Panc1 (cell line): ENCODE data around the gene FRMD5.

Experiments used
- TCF7L2 ChIP-seq: IDR thresholded peaks from 2 replicates; pipeline ENCODE4 v1.6.1; 2011; ENCODE audit warnings: mild to moderate bottlenecking, low read depth, low read length, inconsistent platforms
- TF ChIP-seq, protein P1 (sequence below), 2 experiments: IDR thresholded peaks; 2 replicates each; pipeline ENCODE4 v1.6.1; 2011 to 2012; ENCODE audit warnings: low read depth in 2 of 2, control low read depth in 1 of 2, low read length in 1 of 2, mild to moderate bottlenecking in 1 of 2, moderate library complexity in 1 of 2; ENCODE audit not compliant: insufficient read depth in 1 of 2
- TF ChIP-seq, protein P2 (sequence below): fragments of 450-650 bp; IDR thresholded peaks from 2 replicates; pipeline ENCODE4 v1.5.1; 2017; ENCODE audit warnings: mild to moderate bottlenecking

DNA sequence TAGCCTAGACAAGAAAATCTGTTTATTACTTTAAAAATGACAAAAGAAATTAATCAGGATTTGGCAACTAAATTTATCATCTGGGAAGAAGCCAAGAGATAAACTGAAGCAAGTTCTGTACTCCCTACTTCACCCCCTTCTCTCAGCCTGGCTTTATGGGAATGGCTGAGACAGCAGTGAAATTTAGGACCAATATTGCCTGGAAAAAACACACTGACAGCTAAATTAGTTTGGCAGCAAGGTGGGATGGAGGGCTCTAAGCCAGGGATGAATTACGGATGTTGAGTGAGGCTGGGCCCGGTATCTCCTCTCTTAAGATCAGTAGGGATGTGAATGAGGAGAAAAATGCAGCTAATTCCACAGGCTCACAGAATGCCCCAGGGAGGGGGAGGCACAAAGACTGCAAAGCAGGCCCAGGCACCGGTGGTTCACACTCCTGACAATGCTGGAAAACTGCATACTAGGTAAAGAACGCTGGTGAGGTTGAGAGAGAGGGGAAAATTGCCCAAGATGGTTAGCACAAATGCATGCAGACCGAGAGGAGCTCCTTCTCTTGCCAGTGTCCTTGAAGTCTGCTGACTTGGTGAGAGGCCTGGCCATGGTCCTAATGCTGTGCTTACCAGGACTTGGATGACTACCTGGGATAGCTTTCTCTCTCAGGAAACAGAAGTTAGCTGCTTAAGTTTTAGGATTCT lies 279.3 kb downstream of the FRMD5 start:
- TF ChIP-seq, protein P1, sequence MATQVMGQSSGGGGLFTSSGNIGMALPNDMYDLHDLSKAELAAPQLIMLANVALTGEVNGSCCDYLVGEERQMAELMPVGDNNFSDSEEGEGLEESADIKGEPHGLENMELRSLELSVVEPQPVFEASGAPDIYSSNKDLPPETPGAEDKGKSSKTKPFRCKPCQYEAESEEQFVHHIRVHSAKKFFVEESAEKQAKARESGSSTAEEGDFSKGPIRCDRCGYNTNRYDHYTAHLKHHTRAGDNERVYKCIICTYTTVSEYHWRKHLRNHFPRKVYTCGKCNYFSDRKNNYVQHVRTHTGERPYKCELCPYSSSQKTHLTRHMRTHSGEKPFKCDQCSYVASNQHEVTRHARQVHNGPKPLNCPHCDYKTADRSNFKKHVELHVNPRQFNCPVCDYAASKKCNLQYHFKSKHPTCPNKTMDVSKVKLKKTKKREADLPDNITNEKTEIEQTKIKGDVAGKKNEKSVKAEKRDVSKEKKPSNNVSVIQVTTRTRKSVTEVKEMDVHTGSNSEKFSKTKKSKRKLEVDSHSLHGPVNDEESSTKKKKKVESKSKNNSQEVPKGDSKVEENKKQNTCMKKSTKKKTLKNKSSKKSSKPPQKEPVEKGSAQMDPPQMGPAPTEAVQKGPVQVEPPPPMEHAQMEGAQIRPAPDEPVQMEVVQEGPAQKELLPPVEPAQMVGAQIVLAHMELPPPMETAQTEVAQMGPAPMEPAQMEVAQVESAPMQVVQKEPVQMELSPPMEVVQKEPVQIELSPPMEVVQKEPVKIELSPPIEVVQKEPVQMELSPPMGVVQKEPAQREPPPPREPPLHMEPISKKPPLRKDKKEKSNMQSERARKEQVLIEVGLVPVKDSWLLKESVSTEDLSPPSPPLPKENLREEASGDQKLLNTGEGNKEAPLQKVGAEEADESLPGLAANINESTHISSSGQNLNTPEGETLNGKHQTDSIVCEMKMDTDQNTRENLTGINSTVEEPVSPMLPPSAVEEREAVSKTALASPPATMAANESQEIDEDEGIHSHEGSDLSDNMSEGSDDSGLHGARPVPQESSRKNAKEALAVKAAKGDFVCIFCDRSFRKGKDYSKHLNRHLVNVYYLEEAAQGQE (IDR thresholded peaks at IDR 0.05; ENCODE audit: insufficient read depth in 1 of 2, low read depth in 2 of 2, low read length in 1 of 2): no peak
- TF ChIP-seq, protein P2, sequence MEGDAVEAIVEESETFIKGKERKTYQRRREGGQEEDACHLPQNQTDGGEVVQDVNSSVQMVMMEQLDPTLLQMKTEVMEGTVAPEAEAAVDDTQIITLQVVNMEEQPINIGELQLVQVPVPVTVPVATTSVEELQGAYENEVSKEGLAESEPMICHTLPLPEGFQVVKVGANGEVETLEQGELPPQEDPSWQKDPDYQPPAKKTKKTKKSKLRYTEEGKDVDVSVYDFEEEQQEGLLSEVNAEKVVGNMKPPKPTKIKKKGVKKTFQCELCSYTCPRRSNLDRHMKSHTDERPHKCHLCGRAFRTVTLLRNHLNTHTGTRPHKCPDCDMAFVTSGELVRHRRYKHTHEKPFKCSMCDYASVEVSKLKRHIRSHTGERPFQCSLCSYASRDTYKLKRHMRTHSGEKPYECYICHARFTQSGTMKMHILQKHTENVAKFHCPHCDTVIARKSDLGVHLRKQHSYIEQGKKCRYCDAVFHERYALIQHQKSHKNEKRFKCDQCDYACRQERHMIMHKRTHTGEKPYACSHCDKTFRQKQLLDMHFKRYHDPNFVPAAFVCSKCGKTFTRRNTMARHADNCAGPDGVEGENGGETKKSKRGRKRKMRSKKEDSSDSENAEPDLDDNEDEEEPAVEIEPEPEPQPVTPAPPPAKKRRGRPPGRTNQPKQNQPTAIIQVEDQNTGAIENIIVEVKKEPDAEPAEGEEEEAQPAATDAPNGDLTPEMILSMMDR: no peak
- no peak for TF ChIP-seq TCF7L2
